OCI-LY3 (cell line): ENCODE results near the gene ATP8B3.

ENCODE experiments used
- H2AFZ ChIP-seq: fragments of 200-600, 300-600 bp; shearing (Covaris generic); 2 replicates; pipeline ENCODE4 v1.6.0; 2014; ENCODE audit warnings: antibody characterized with exemption, low read depth, low read length
- H3K27ac ChIP-seq: fragments of 200-600, 300-600 bp; sonication (generic); 2 replicates; pipeline ENCODE4 v1.5.1; 2014; ENCODE audit warnings: mild to moderate bottlenecking, low read length, moderate library complexity, mixed read lengths
- H3K27me3 ChIP-seq: fragments of 200-600, 300-600 bp; sonication (generic); 2 replicates; pipeline ENCODE4 v1.6.1; 2014; ENCODE audit warnings: low read depth, low read length, mixed read lengths
- H3K36me3 ChIP-seq: fragments of 200-600, 300-600 bp; sonication (generic); replicated peaks from 2 replicates; pipeline ENCODE3; 2014; ENCODE audit warnings: low read depth, low read length, mixed read lengths
- H3K4me1 ChIP-seq: fragments of 300-600, 200-600 bp; sonication (generic); 2 replicates; pipeline ENCODE4 v1.6.1; 2014; ENCODE audit warnings: low read length, mixed read lengths
- H3K4me2 ChIP-seq: fragments of 200-600, 300-600 bp; sonication (generic); 2 replicates; pipeline ENCODE4 v1.6.1; 2014; ENCODE audit warnings: low read length, mixed read lengths
- H3K4me3 ChIP-seq: fragments of 300-600, 200-600 bp; sonication (generic); 2 replicates; pipeline ENCODE4 v1.5.1; 2014; ENCODE audit warnings: antibody characterized with exemption, mild to moderate bottlenecking, low read length, moderate library complexity
- H3K79me2 ChIP-seq: fragments of 300-600, 200-600 bp; shearing (Covaris generic); 2 replicates; pipeline ENCODE4 v1.6.1; 2014; ENCODE audit warnings: mild to moderate bottlenecking, low read length, mixed read lengths
- H3K9ac ChIP-seq: fragments of 300-600, 200-600 bp; shearing (Covaris generic); 2 replicates; pipeline ENCODE4 v1.6.0; 2014; ENCODE audit warnings: mild to moderate bottlenecking, low read length, moderate library complexity
- H3K9me3 ChIP-seq: fragments of 200-600, 300-600 bp; shearing (Covaris generic); 2 replicates; pipeline ENCODE4 v1.6.1; 2014; ENCODE audit warnings: low read length, mixed read lengths; ENCODE audit not compliant: insufficient read depth
- H4K20me1 ChIP-seq: fragments of 200-600, 300-600 bp; sonication (generic); 2 replicates; pipeline ENCODE4 v1.6.1; 2016; ENCODE audit warnings: low read length, mixed read lengths; ENCODE audit not compliant: insufficient read depth
- CTCF ChIP-seq: fragments of 200-600, 300-600 bp; sonication (generic); IDR thresholded peaks from 2 replicates; pipeline ENCODE4 v1.5.1; 2014; ENCODE audit warnings: antibody characterized with exemption, low read length, low read depth
- EZH2phosphoT487 ChIP-seq: fragments of 200-600 bp; shearing (Covaris generic); IDR thresholded peaks from 2 replicates; pipeline ENCODE4 v1.6.1; 2018; ENCODE audit warnings: antibody characterized with exemption, mixed run types, low read depth

Gene ATP8B3

GRCh38 chr19:1756264-1756663, 55.8 kb downstream of the ATP8B3 start:
- H3K27me3 ChIP-seq, result peaks cover 6% of the 10 kb centered on the region; the same call in 1 of the 2 replicates
- no peak for TF ChIP-seq EZH2phosphoT487
- TF ChIP-seq CTCF, result no peak
- peaks cover 13% of the 10 kb centered on the region for H3K4me1 ChIP-seq
- no peaks in the 10 kb centered on the region for H3K36me3 ChIP-seq
- no peaks in the 10 kb centered on the region for H3K79me2 ChIP-seq
- no peak overlapping the region for H3K4me3 ChIP-seq
- H4K20me1 ChIP-seq, result no peaks in the 10 kb centered on the region
- no peak overlapping the region for H3K27ac ChIP-seq
- no peak overlapping the region for H3K4me2 ChIP-seq
- no peak overlapping the region for H3K9ac ChIP-seq
- H3K9me3 ChIP-seq, result no peaks in the 10 kb centered on the region
- no peak overlapping the region for H2AFZ ChIP-seq

- H3K9ac ChIP-seq, result no peak overlapping the region
- no peak overlapping the region for H3K4me2 ChIP-seq
- H3K9me3 ChIP-seq, result no peaks in the 10 kb centered on the region
- no peak overlapping the region for H2AFZ ChIP-seq
- no peaks in the 10 kb centered on the region for H3K79me2 ChIP-seq
- H3K27me3 ChIP-seq, result peaks cover 10% of the 10 kb centered on the region; the same call in 1 of the 2 replicates
- H3K27ac ChIP-seq, result no peak overlapping the region
- peaks cover 13% of the 10 kb centered on the region for H3K4me1 ChIP-seq
- TF ChIP-seq EZH2phosphoT487, result no peak
- no peak for TF ChIP-seq CTCF
- H4K20me1 ChIP-seq, result no peaks in the 10 kb centered on the region
- no peaks in the 10 kb centered on the region for H3K36me3 ChIP-seq
- H3K4me3 ChIP-seq, result no peak overlapping the region
Measured at GRCh38 chr19:1755467-1756171, 56.5 kb downstream of the ATP8B3 start.

GRCh38 chr19:1754636-1755466, 57.2 kb downstream of the ATP8B3 start:
- Histone ChIP-seq H3K9me3 (no peaks in the 10 kb centered on the region), H3K4me3 (no peak overlapping the region), H3K79me2 (no peaks in the 10 kb centered on the region), H3K4me2 (no peak overlapping the region), H3K27me3 (peaks cover 10% of the 10 kb centered on the region; the same call in 1 of the 2 replicates), H3K27ac (no peak overlapping the region), H3K9ac (no peak overlapping the region), H3K4me1 (peaks cover 13% of the 10 kb centered on the region), H3K36me3 (no peaks in the 10 kb centered on the region), H4K20me1 (no peaks in the 10 kb centered on the region), H2AFZ (no peak overlapping the region)
- TF ChIP-seq EZH2phosphoT487 (no peak), CTCF (no peak)

GRCh38 chr19:1754018-1754635, 57.9 kb downstream of the ATP8B3 start:
- Histone ChIP-seq H3K79me2 (no peaks in the 10 kb centered on the region), H3K4me1 (peaks cover 13% of the 10 kb centered on the region), H3K27ac (no peak overlapping the region), H3K4me2 (no peak overlapping the region), H4K20me1 (no peaks in the 10 kb centered on the region), H3K36me3 (no peaks in the 10 kb centered on the region), H3K4me3 (no peak overlapping the region), H3K27me3 (peaks cover 10% of the 10 kb centered on the region; the same call in 1 of the 2 replicates), H3K9me3 (no peaks in the 10 kb centered on the region), H2AFZ (no peak overlapping the region), H3K9ac (no peak overlapping the region)
- TF ChIP-seq EZH2phosphoT487, result no peak
- no peak for TF ChIP-seq CTCF
